Measurements from ENCODE around the gene KCTD20. TPM values are rescaled to one million over a fixed set of nuclear protein-coding genes. Genes with fewer than 3 reads are reported as not detected.
A peak's percentile ranks its signal among the peaks of the same experiment; 100 is the strongest.

The KCTD20 gene
- total and polyA plus RNA-seq, 2 of the 13 experiments (the other 11 are each of a cell fraction or from before 2014, with no cell fraction given), result 52.7 to 67.1 TPM

DNA sequence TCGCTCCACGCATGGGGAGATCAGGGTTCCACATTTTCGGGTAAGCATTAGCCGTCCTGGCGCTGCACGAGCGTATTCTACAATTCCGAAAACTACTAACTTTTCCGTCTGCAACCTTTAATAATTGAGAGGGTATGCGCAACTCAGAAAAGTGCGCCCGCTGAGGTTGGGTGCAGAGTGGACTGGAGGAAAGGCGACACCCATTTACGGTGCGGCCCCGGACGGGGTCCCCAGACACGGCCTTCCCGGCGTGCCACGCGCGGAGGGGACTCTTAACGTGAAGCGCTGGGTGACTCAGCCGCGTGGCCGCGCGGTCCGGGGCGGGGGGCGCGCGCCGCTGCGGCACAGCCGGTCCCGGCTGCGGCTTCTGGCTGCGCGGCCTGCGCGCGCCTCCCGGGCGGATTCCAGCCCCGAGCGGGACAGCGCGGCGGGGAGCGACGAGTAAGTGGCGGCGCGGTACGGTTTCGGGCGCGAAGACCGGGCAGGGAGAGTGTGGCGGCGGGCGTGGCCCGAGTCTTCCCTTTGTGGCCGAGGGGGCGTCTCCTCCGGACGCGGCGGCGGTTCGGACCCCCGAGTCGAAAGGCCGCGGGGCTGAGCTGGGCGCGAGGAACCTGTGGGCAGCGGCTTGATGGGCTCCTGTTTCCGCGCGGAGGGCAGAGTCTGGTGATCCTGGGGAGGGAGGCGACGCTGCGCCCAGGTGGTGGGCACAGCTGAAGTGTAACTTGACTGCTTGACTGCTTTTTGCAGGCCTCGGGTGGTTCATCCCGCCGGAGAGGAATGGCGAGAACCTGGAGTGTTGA, at the start of gene KCTD20, which contains the start of gene PXT1 (continued):
- TF ChIP-seq, protein P1, sequence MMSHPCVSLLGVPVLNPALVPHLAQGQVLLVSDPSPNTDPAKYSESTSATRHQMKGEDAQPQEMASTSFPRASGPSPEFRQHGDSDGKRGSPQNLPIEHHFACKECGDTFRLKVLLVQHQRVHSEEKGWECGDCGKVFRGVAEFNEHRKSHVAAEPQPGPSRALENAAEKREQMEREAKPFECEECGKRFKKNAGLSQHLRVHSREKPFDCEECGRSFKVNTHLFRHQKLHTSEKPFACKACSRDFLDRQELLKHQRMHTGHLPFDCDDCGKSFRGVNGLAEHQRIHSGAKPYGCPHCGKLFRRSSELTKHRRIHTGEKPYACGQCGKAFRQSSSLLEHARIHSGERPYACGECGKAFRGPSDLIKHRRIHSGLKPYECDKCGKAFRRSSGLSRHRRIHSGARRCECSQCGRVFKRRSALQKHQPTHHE (CRISPR knock-in tag; IDR thresholded peaks at IDR 0.05; ENCODE audit: borderline replicate concordance), result peak; percentile 65; the same call in 1 of the 2 replicates
- TF ChIP-seq ZNF670 (CRISPR knock-in tag; IDR thresholded peaks at IDR 0.05; ENCODE audit: borderline replicate concordance) (peak; percentile 71; the same call in 1 of the 2 replicates), CENPX (CRISPR knock-in tag; IDR thresholded peaks at IDR 0.05) (no peak), ZNF317 (CRISPR knock-in tag; IDR thresholded peaks at IDR 0.05) (peak; percentile 44; the same call in 1 of the 2 replicates), NCOA5 (CRISPR knock-in tag; IDR thresholded peaks at IDR 0.05) (no peak), ZFP90 (CRISPR knock-in tag; IDR thresholded peaks at IDR 0.05; ENCODE audit: borderline replicate concordance) (no peak), EEA1 (CRISPR knock-in tag; IDR thresholded peaks at IDR 0.05; ENCODE audit: borderline replicate concordance) (peak; percentile 92), ZNF264 (CRISPR knock-in tag; IDR thresholded peaks at IDR 0.05) (peak; percentile 55; the same call in 1 of the 2 replicates), AKAP8 (CRISPR knock-in tag; IDR thresholded peaks at IDR 0.05) (peak; percentile 49; the same call in 1 of the 2 replicates), ATF7-NPFF (CRISPR knock-in tag; IDR thresholded peaks at IDR 0.05; ENCODE audit: low read depth) (peak; percentile 80), IRF2 (CRISPR knock-in tag; IDR thresholded peaks at IDR 0.05) (peak; percentile 82; the same call in 1 of the 2 replicates), SNAPC2 (CRISPR knock-in tag; IDR thresholded peaks at IDR 0.05) (no peak), ZNF225 (CRISPR knock-in tag; IDR thresholded peaks at IDR 0.05) (peak; percentile 93), FOXO1 (CRISPR knock-in tag; IDR thresholded peaks at IDR 0.05) (peak; percentile 73; the same call in 1 of the 2 replicates)
- TF ChIP-seq, protein P2, sequence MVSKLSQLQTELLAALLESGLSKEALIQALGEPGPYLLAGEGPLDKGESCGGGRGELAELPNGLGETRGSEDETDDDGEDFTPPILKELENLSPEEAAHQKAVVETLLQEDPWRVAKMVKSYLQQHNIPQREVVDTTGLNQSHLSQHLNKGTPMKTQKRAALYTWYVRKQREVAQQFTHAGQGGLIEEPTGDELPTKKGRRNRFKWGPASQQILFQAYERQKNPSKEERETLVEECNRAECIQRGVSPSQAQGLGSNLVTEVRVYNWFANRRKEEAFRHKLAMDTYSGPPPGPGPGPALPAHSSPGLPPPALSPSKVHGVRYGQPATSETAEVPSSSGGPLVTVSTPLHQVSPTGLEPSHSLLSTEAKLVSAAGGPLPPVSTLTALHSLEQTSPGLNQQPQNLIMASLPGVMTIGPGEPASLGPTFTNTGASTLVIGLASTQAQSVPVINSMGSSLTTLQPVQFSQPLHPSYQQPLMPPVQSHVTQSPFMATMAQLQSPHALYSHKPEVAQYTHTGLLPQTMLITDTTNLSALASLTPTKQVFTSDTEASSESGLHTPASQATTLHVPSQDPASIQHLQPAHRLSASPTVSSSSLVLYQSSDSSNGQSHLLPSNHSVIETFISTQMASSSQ (IDR thresholded peaks at IDR 0.05; ENCODE audit: low read depth), result no peak
- TF ChIP-seq, protein P2 (CRISPR knock-in tag; IDR thresholded peaks at IDR 0.05; ENCODE audit: borderline replicate concordance), result no peak
- TF ChIP-seq, protein P3, sequence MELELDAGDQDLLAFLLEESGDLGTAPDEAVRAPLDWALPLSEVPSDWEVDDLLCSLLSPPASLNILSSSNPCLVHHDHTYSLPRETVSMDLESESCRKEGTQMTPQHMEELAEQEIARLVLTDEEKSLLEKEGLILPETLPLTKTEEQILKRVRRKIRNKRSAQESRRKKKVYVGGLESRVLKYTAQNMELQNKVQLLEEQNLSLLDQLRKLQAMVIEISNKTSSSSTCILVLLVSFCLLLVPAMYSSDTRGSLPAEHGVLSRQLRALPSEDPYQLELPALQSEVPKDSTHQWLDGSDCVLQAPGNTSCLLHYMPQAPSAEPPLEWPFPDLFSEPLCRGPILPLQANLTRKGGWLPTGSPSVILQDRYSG (CRISPR knock-in tag; IDR thresholded peaks at IDR 0.05), result 0 out of 2 replicates have a peak, but pooled peaks have one; percentile 6
- TF ChIP-seq, protein P4, sequence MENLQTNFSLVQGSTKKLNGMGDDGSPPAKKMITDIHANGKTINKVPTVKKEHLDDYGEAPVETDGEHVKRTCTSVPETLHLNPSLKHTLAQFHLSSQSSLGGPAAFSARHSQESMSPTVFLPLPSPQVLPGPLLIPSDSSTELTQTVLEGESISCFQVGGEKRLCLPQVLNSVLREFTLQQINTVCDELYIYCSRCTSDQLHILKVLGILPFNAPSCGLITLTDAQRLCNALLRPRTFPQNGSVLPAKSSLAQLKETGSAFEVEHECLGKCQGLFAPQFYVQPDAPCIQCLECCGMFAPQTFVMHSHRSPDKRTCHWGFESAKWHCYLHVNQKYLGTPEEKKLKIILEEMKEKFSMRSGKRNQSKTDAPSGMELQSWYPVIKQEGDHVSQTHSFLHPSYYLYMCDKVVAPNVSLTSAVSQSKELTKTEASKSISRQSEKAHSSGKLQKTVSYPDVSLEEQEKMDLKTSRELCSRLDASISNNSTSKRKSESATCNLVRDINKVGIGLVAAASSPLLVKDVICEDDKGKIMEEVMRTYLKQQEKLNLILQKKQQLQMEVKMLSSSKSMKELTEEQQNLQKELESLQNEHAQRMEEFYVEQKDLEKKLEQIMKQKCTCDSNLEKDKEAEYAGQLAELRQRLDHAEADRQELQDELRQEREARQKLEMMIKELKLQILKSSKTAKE (CRISPR knock-in tag; IDR thresholded peaks at IDR 0.05; ENCODE audit: borderline replicate concordance), result no peak; the same call in 1 of the 2 replicates

All from HepG2 (cell line).